ENCODE measurements around the gene TSPYL1.
"Not testable (repeated sequence)": the region's sequence is repeated elsewhere in the genome, so short reads cannot be mapped to it uniquely, and the experiment has no call there.

The TSPYL1 gene

DNA sequence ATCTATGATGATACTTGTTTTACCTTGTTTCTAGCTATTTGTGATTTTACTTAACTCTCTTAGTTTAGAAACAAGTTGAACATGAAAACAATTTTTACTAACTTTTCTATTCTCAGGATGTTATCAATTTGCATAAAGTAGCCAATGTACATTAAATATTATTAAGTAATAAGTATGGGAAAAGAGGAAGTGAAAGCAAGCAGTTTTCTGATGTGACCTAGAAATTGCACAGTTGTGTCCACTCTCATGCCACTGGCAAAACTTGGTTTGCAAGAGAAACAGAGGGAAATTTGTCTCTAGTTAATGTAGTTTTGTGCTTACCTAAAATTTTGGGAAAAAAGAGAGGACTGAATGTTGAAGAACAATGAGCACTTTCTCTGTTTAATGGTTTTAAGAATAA, 19.2 kb upstream of the TSPYL1 start:
- DNase-seq (ENCODE audit: low read depth, low spot score), result no peak
- H3K27ac ChIP-seq, result no peak overlapping the region

GRCh38 chr6:116298273-116298672, 18.5 kb upstream of the TSPYL1 start:
- no peak overlapping the region for H3K27ac ChIP-seq
- DNase-seq (ENCODE audit: low read depth, low spot score), result no peak

GRCh38 chr6:116292553-116292952, 12.8 kb upstream of the TSPYL1 start:
- H3K27ac ChIP-seq, result no peak overlapping the region
- DNase-seq (ENCODE audit: low read depth, low spot score), result no peak

DNA sequence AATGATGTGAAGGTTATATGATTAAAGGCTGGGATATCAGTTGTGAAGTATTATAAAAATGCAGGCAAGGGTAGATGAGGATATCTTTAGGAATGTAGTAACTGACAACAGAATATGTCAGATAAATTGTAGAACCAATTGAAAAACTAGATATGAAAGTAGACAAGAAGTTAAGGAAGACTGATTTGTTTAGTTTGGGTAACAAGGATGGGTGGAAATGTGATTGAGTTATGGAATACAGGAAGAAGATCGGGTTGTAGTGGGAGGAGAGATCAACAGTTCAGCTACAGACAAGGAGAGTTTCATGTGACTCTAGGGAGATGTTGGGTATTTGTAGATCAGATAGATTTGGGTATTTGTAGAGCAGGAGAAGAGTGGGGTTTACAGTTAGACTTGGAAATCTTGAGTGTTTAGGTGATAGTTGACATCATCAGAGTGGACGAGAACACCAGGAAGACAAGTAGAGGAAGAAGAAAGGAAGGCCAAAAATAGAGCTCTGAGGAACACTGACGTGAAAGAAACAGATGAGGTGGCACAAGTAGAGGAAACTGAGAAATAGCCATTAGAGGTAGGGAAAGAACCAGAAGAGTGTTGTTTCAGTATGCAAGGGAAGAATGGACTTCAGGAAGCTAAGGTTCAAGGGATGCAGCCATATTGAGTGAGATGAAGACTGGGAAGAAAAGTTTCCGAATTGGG, 12.1 kb upstream of the TSPYL1 start:
- H3K27ac ChIP-seq, result no peak overlapping the region
- no peak for DNase-seq (ENCODE audit: low read depth, low spot score)

GRCh38 chr6:116290799-116291198, 11.1 kb upstream of the TSPYL1 start:
- no peak for DNase-seq (ENCODE audit: low read depth, low spot score)
- H3K27ac ChIP-seq, result no peak overlapping the region

- no peak overlapping the region for H3K27ac ChIP-seq
- DNase-seq (ENCODE audit: low read depth, low spot score), result no peak
Measured at GRCh38 chr6:116289876-116290275, 10.1 kb upstream of the TSPYL1 start.

- H3K27ac ChIP-seq, result peak overlapping the region; percentile 67
- DNase-seq (ENCODE audit: low read depth, low spot score), result no peak
Measured at GRCh38 chr6:116287689-116288282, 8.1 kb upstream of the TSPYL1 start.

- no peak for DNase-seq (ENCODE audit: low read depth, low spot score)
- peak overlapping the region; percentile 67 for H3K27ac ChIP-seq
Measured at GRCh38 chr6:116286773-116287358, 7.1 kb upstream of the TSPYL1 start.

- not testable (repeated sequence) for DNase-seq (ENCODE audit: low read depth, low spot score); H3K27ac ChIP-seq
Measured at GRCh38 chr6:116284984-116285383, 5.3 kb upstream of the TSPYL1 start.

DNA sequence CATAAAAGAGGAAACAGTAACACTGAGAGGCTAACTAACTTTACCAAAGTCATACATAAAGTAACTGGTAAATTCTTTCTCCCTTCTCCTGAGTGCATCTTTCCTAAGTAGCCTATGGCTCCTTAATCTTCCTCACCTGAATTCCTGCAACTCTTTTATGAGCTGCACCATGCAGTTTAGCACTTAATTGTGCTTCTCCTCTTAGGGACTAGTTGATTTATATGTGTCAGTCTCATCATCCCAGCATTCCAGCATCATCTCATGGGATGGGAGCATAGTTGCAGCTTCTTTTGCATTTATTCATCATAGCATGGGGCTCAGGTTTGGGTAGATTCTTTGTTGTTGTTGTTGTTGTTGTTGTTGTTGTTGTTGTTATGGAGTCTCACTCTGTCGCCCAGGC, 3.5 kb upstream of the TSPYL1 start:
- DNase-seq (ENCODE audit: low read depth, low spot score), result no peak

GRCh38 chr6:116282698-116283097, 3.0 kb upstream of the TSPYL1 start:
- no peak overlapping the region for H3K27ac ChIP-seq
- no peak for DNase-seq (ENCODE audit: low read depth, low spot score)

More for the DNA sequence above, 3.5 kb upstream of the TSPYL1 start:
- no peak overlapping the region for H3K27ac ChIP-seq

- H3K27ac ChIP-seq, result no peak overlapping the region
- no peak for DNase-seq (ENCODE audit: low read depth, low spot score)
Measured at GRCh38 chr6:116280933-116281316, 1.2 kb upstream of the TSPYL1 start.

DNA sequence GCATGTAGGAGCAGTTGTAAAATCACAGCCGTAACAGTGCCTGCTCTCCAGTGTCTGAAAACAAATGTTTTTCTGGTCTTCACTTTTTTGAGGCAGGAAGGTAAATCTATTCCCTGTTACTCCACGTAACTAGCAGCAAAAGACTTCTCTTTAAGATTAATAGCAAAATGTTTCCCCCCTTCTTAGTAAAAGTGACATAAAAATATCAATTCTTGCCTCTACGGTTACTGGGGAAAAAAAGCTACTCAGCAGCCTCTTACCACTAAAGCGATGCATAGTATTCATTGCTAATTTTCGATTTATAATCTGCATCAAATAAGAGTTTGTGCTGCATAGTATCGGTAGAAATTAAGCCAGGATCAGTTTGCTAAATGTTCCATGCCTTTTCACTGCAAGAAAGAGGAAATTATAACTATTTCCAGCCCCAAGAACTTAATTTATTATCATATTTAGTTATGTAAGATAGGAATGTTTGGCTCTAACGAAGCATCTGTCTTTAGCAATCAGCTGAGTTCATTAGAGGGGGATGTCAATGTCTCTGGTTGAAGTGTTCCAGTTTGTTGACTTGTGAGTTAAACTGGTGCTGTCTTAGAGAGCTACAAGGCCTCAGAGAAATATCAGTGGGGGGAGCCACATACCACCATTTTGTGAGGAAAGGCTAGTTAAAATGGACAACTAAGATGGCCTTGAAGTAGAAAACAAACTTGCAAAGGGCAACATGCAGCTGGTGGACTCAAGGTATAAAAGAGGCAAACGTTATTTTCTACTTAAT, 617 bp upstream of the TSPYL1 start:
- no peak for DNase-seq (ENCODE audit: low read depth, low spot score)

DNA sequence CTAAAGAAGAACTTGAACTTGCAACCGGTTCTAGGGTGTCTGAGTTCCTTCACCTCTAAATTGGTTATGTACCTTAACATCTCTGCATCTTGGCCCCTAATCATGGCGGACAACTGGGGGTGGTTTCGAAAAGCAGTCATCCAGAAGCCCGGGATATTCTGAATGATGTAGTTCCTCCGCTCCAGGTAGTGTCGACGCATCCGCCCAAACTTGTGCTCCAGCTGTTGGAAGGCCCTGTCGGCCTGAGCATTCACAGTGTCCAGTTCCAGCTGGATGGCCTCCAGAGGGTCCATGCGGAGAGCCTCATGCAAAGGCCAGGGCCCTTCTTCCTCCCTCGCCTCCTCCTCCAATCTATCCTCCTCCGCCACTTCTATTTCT, 887 bp downstream of the TSPYL1 start:
- H3K27ac ChIP-seq, result peak overlapping the region; percentile 94
- DNase-seq (ENCODE audit: low read depth, low spot score), result no peak

More for the DNA sequence above, 617 bp upstream of the TSPYL1 start:
- peak overlapping the region; percentile 94 for H3K27ac ChIP-seq

DNA sequence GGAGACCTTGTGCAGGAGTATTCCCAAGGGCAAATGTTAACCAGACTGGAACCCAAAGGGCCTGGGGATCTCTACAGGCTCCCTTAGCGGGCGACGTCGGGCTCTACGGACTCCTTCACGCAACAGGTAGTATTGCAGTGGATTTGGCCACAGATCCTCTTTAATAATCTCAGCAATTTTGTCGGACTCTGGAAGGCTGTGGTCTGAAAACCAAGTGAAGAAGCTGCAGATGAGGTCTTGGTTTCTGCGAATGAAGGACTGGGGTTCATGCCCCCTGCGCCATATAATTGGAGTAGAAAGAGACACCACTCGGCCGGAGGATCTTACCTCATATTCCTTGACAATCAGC, 1.3 kb downstream of the TSPYL1 start:
- H3K27ac ChIP-seq, result peak overlapping the region; percentile 94
- no peak for DNase-seq (ENCODE audit: low read depth, low spot score)

- no peak overlapping the region for H3K27ac ChIP-seq
- no peak for DNase-seq (ENCODE audit: low read depth, low spot score)
Measured at GRCh38 chr6:116277124-116277523, 2.6 kb downstream of the TSPYL1 start.

DNA sequence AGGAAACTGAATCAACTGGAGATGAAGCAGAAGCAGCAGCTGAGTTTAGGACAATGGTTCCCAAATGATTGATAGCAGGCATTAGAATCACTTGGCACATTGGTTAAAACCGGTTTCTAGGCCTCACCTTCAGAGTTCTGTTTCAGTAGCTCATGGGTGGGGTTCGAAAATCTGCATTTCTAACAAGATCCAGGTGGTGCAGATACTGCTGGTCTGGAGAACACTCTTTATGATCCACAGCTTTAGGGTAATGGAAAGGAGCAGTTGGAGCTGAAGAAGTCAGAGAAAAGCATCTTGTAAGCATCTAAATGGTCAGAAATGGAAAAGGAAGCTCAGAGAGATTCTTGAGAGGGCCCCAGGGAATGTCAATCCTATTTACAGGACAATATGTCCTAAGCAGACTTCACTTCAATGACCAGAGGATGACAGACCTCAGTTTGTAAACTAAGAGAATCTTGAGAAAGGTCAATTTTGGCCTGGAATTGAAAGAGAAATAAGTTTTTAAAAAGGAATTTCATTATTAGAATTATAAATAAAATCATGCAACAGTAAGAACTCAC, 8.5 kb downstream of the TSPYL1 start:
- DNase-seq (ENCODE audit: low read depth, low spot score), result no peak
- H3K27ac ChIP-seq, result no peak overlapping the region

DNA sequence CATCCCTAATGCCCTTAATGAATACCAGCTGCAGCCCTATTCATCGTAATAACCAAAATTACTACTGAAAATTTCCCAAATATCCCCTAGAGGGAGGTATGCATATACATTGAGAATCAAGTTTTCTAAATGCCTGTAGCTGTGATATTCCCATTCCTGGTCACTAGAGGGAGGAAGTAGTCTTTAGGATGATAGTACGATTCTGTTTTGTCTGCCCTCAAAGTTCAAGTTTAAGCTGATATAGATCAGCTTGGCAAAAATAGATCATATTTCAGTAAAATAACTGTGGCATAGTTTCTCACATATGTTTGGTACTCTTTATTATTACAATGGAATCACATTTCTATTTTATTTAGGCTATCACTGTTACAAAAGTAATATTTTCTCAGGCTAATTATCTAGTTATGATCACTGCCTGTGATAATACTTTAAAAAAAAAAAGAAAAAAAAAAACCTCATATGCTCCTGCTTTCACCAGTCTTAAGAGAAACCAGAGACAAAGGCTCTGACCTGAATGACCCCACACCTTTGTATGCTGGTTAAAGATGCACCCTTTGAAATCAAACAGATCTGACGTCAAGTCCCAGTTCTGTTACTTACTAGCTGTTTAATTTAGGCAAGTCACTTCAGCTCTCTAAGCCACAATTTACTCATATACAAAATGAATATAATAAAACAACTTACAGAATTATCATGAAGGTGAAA, 11.0 kb downstream of the TSPYL1 start:
- H3K27ac ChIP-seq, result peak overlapping the region; percentile 47
- no peak for DNase-seq (ENCODE audit: low read depth, low spot score)

DNA sequence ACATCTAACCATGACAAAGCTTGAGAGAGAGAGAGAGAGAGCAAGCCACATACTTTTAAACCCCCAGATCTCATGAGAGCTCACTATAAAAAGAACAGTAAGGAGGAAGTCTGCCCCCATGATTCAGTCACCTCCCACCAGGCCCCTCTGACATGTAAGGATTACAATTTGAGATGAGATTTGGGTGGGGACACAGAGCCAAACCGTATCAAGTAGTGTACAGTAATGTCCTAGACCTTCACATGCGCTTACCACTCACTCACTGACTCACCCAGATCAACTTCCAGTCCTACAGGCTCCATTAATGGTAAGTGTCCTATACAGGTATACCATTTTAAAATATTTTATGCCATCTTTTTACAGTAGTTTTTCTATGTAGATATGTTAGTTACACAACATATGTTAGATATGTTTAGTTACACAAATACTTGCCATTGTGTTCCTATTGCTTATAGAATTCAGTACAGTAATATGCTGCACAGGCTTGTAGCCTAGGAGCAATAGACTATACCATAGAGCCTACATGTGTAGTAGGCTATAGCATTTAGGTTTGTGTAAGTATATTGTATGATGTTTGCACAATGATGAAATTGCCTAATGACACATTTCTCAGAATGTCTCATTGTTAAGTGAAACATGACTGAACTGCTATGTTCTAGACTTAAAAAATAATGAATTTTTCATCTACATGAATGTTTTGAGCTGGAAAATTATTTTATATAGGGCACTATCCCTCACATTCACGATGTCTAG, 11.7 kb downstream of the TSPYL1 start:
- DNase-seq (ENCODE audit: low read depth, low spot score), result no peak
- H3K27ac ChIP-seq, result peak overlapping the region; percentile 47

GRCh38 chr6:116266803-116267202, 12.9 kb downstream of the TSPYL1 start:
- DNase-seq (ENCODE audit: low read depth, low spot score), result no peak
- H3K27ac ChIP-seq, result peak overlapping the region; percentile 47
